NCI-H1105 (cell line): ENCODE data around the gene KRTAP5-4.
"Not testable (repeated sequence)": the region's sequence is repeated elsewhere in the genome, so short reads cannot be mapped to it uniquely, and the experiment has no call there.

Source experiments
- DNase-seq: peaks from one replicate; lab custom pipeline; 2025; lab: John Stamatoyannopoulos, UW

The KRTAP5-4 gene

GRCh38 chr11:1637628-1638027 lies 15.7 kb upstream of the KRTAP5-4 start:
- no peak for DNase-seq

- DNase-seq = no peak
Measured at GRCh38 chr11:1636291-1636950, 14.5 kb upstream of the KRTAP5-4 start.

GRCh38 chr11:1633864-1634263 lies 11.9 kb upstream of the KRTAP5-4 start:
- DNase-seq = no peak

- no peak for DNase-seq
Measured at GRCh38 chr11:1632053-1632714, 10.2 kb upstream of the KRTAP5-4 start.

GRCh38 chr11:1631066-1631568 lies 9.2 kb upstream of the KRTAP5-4 start:
- DNase-seq = no peak

- DNase-seq = no peak
Measured at GRCh38 chr11:1630271-1630670, 8.3 kb upstream of the KRTAP5-4 start.

- no peak for DNase-seq
Measured at GRCh38 chr11:1629326-1630185, 7.6 kb upstream of the KRTAP5-4 start, which contains the start of gene KRTAP5-5. Gene KRTAP5-5, plus strand, starts transcription at chr11:1629775. Its CDS starts 66 bp downstream, at chr11:1629841.

- DNase-seq = no peak
Measured at GRCh38 chr11:1628506-1629325, 6.8 kb upstream of the KRTAP5-4 start.

GRCh38 chr11:1625541-1625940 lies 3.6 kb upstream of the KRTAP5-4 start:
- DNase-seq = no peak

GRCh38 chr11:1624621-1625020 lies 2.7 kb upstream of the KRTAP5-4 start:
- no peak for DNase-seq

GRCh38 chr11:1623716-1624115 lies 1.8 kb upstream of the KRTAP5-4 start:
- DNase-seq = no peak

- DNase-seq = no peak
Measured at GRCh38 chr11:1619449-1619848, 2.5 kb downstream of the KRTAP5-4 start.

- DNase-seq = no peak
Measured at GRCh38 chr11:1618231-1618630, 3.7 kb downstream of the KRTAP5-4 start.

GRCh38 chr11:1608363-1608762 lies 13.6 kb downstream of the KRTAP5-4 start, which contains the start of gene KRTAP5-3:
Gene KRTAP5-3, minus strand, starts transcription at chr11:1608463. Its CDS starts 78 bp downstream, at chr11:1608385.
- DNase-seq = no peak

GRCh38 chr11:1607901-1608300 lies 14.0 kb downstream of the KRTAP5-4 start:
- DNase-seq = not testable (repeated sequence)

- DNase-seq = not testable (repeated sequence)
Measured at GRCh38 chr11:1607156-1607845, 14.6 kb downstream of the KRTAP5-4 start.

GRCh38 chr11:1605923-1606322 lies 16.0 kb downstream of the KRTAP5-4 start:
- DNase-seq = not testable (repeated sequence)

- DNase-seq = no peak
Measured at GRCh38 chr11:1604711-1605110, 17.2 kb downstream of the KRTAP5-4 start.

- DNase-seq = no peak
Measured at GRCh38 chr11:1604181-1604580, 17.8 kb downstream of the KRTAP5-4 start.

- DNase-seq = no peak
Measured at GRCh38 chr11:1603629-1604028, 18.3 kb downstream of the KRTAP5-4 start.

GRCh38 chr11:1601663-1602062 lies 20.3 kb downstream of the KRTAP5-4 start:
- not testable (repeated sequence) for DNase-seq
